Karpas-422 (cell line): ENCODE measurements around the gene SGCA. TPM values are rescaled to one million over a fixed set of nuclear protein-coding genes. Genes with fewer than 3 reads are reported as not detected.

Experiments used
- DNase-seq: peaks from one replicate; pipeline ENCODE4 v3.0.0-alpha.2; 2015
- H2AFZ ChIP-seq: fragments of 200-600 bp; sonication (generic); 2 replicates; pipeline ENCODE4 v1.6.1; 2014; ENCODE audit warnings: antibody characterized with exemption, low read length, mixed read lengths
- H3K27ac ChIP-seq: fragments of 200-600 bp; sonication (generic); 2 replicates; pipeline ENCODE4 v1.5.1; 2014; ENCODE audit warnings: mild to moderate bottlenecking, low read length, moderate library complexity
- H3K27me3 ChIP-seq: fragments of 200-600 bp; sonication (generic); 2 replicates; pipeline ENCODE4 v1.6.1; 2014; ENCODE audit warnings: low read length, mixed read lengths
- H3K36me3 ChIP-seq: fragments of 200-600 bp; sonication (generic); 2 replicates; pipeline ENCODE4 v1.6.1; 2014; ENCODE audit warnings: low read length, mixed read lengths; ENCODE audit not compliant: insufficient read depth
- H3K4me1 ChIP-seq: fragments of 200-600 bp; sonication (generic); 2 replicates; pipeline ENCODE4 v1.6.1; 2014; ENCODE audit warnings: mild to moderate bottlenecking, low read length, mixed read lengths
- H3K4me2 ChIP-seq: fragments of 200-600 bp; sonication (generic); 2 replicates; pipeline ENCODE4 v1.6.1; 2014; ENCODE audit warnings: low read length, low read depth, mild to moderate bottlenecking; ENCODE audit not compliant: poor library complexity, severe bottlenecking
- H3K4me3 ChIP-seq: fragments of 200-600 bp; sonication (generic); 2 replicates; pipeline ENCODE4 v1.5.1; 2014; ENCODE audit warnings: mild to moderate bottlenecking, antibody characterized with exemption, low read length, mixed read lengths
- H3K79me2 ChIP-seq: fragments of 200-600 bp; sonication (generic); 2 replicates; pipeline ENCODE4 v1.6.1; 2014; ENCODE audit warnings: mild to moderate bottlenecking, low read length, mixed read lengths
- H3K9ac ChIP-seq: fragments of 200-600 bp; sonication (generic); 2 replicates; pipeline ENCODE4 v1.6.0; 2014; ENCODE audit warnings: low read length
- H3K9me2 ChIP-seq: fragments of 200-600 bp; sonication (generic), shearing (Covaris generic); replicated peaks from 2 replicates; pipeline ENCODE4 v1.6.0; 2014; ENCODE audit warnings: mild to moderate bottlenecking, low read length, moderate library complexity; ENCODE audit not compliant: insufficient read depth
- H3K9me3 ChIP-seq: fragments of 300-700, 200-600 bp; sonication (generic); 2 replicates; pipeline ENCODE4 v1.6.1; 2014; ENCODE audit warnings: low read length, mixed read lengths
- H4K20me1 ChIP-seq: fragments of 200-600 bp; sonication (generic); 2 replicates; pipeline ENCODE4 v1.6.1; 2014; ENCODE audit warnings: mild to moderate bottlenecking, antibody characterized with exemption, low read length, low read depth; ENCODE audit not compliant: insufficient read depth
- total RNA-seq: library from RNA; depleted of rRNA; stranded (reverse); fragments of >200 nt; shearing (Covaris generic); gene quantifications from 2 replicates; pipeline ENCODE4 v1.2.3, GENCODE V29; 2014; ENCODE audit warnings: low replicate concordance

SGCA gene
- total RNA-seq, 1 experiment from 2014 or later, result not detected

- no peaks in the 10 kb centered on the region for H3K36me3 ChIP-seq
- H3K9me3 ChIP-seq, result no peaks in the 10 kb centered on the region
- no peak overlapping the region for H2AFZ ChIP-seq
- no peaks in the 10 kb centered on the region for H3K27me3 ChIP-seq
- H3K4me2 ChIP-seq, result peak overlapping the region; percentile 20
- H3K4me1 ChIP-seq, result peaks cover 13% of the 10 kb centered on the region
- no peaks in the 10 kb centered on the region for H3K9me2 ChIP-seq
- H3K79me2 ChIP-seq, result no peaks in the 10 kb centered on the region
- no peak overlapping the region for H3K9ac ChIP-seq
- no peak for DNase-seq
- H4K20me1 ChIP-seq, result no peaks in the 10 kb centered on the region
- no peak overlapping the region for H3K27ac ChIP-seq
- H3K4me3 ChIP-seq, result no peak overlapping the region
Observed at GRCh38 chr17:50184064-50184463, 18.3 kb downstream of the SGCA start.

- H2AFZ ChIP-seq, result no peak overlapping the region
- no peak overlapping the region for H3K4me2 ChIP-seq
- no peaks in the 10 kb centered on the region for H3K9me2 ChIP-seq
- H3K79me2 ChIP-seq, result no peaks in the 10 kb centered on the region
- H3K27ac ChIP-seq, result no peak overlapping the region
- no peaks in the 10 kb centered on the region for H3K36me3 ChIP-seq
- H4K20me1 ChIP-seq, result no peaks in the 10 kb centered on the region
- DNase-seq, result no peak
- no peak overlapping the region for H3K4me3 ChIP-seq
- H3K9ac ChIP-seq, result no peak overlapping the region
- peaks cover 13% of the 10 kb centered on the region for H3K4me1 ChIP-seq
- no peaks in the 10 kb centered on the region for H3K27me3 ChIP-seq
- no peaks in the 10 kb centered on the region for H3K9me3 ChIP-seq
Observed at GRCh38 chr17:50184611-50185398, 19.0 kb downstream of the SGCA start.

- no peaks in the 10 kb centered on the region for H3K27me3 ChIP-seq
- no peaks in the 10 kb centered on the region for H3K36me3 ChIP-seq
- DNase-seq, result no peak
- H3K9me3 ChIP-seq, result no peaks in the 10 kb centered on the region
- H3K4me3 ChIP-seq, result no peak overlapping the region
- H4K20me1 ChIP-seq, result no peaks in the 10 kb centered on the region
- H3K79me2 ChIP-seq, result no peaks in the 10 kb centered on the region
- no peak overlapping the region for H3K9ac ChIP-seq
- H3K9me2 ChIP-seq, result no peaks in the 10 kb centered on the region
- no peak overlapping the region for H2AFZ ChIP-seq
- no peak overlapping the region for H3K4me2 ChIP-seq
- no peak overlapping the region for H3K27ac ChIP-seq
- H3K4me1 ChIP-seq, result peaks cover 13% of the 10 kb centered on the region
Observed at GRCh38 chr17:50185631-50186471, 20.0 kb downstream of the SGCA start.

GRCh38 chr17:50186661-50187393 lies 21.0 kb downstream of the SGCA start:
- H3K79me2 ChIP-seq, result no peaks in the 10 kb centered on the region
- H3K4me2 ChIP-seq, result no peak overlapping the region
- H3K4me1 ChIP-seq, result peaks cover 13% of the 10 kb centered on the region
- no peak overlapping the region for H3K27ac ChIP-seq
- no peaks in the 10 kb centered on the region for H3K9me3 ChIP-seq
- H2AFZ ChIP-seq, result no peak overlapping the region
- no peaks in the 10 kb centered on the region for H3K36me3 ChIP-seq
- no peak overlapping the region for H3K9ac ChIP-seq
- H3K9me2 ChIP-seq, result no peaks in the 10 kb centered on the region
- no peaks in the 10 kb centered on the region for H4K20me1 ChIP-seq
- no peak for DNase-seq
- no peak overlapping the region for H3K4me3 ChIP-seq
- no peaks in the 10 kb centered on the region for H3K27me3 ChIP-seq

GRCh38 chr17:50187394-50187725 lies 21.6 kb downstream of the SGCA start:
- no peaks in the 10 kb centered on the region for H3K27me3 ChIP-seq
- DNase-seq, result no peak

GRCh38 chr17:50187751-50188530 lies 22.1 kb downstream of the SGCA start:
- no peak overlapping the region for H2AFZ ChIP-seq

More at GRCh38 chr17:50187394-50187725, 21.6 kb downstream of the SGCA start:
- peaks cover 13% of the 10 kb centered on the region for H3K4me1 ChIP-seq
- H3K9me2 ChIP-seq, result no peaks in the 10 kb centered on the region
- H2AFZ ChIP-seq, result no peak overlapping the region
- H3K79me2 ChIP-seq, result no peaks in the 10 kb centered on the region
- no peaks in the 10 kb centered on the region for H3K36me3 ChIP-seq
- no peak overlapping the region for H3K4me2 ChIP-seq
- H3K9me3 ChIP-seq, result no peaks in the 10 kb centered on the region
- no peak overlapping the region for H3K9ac ChIP-seq
- H3K4me3 ChIP-seq, result no peak overlapping the region
- no peak overlapping the region for H3K27ac ChIP-seq
- no peaks in the 10 kb centered on the region for H4K20me1 ChIP-seq

GRCh38 chr17:50188531-50188920 lies 22.7 kb downstream of the SGCA start:
- H3K4me1 ChIP-seq, result peaks cover 11% of the 10 kb centered on the region
- H4K20me1 ChIP-seq, result no peaks in the 10 kb centered on the region
- H3K27ac ChIP-seq, result no peak overlapping the region
- H2AFZ ChIP-seq, result no peak overlapping the region
- H3K27me3 ChIP-seq, result no peaks in the 10 kb centered on the region
- H3K79me2 ChIP-seq, result no peaks in the 10 kb centered on the region
- H3K9ac ChIP-seq, result no peak overlapping the region
- H3K4me3 ChIP-seq, result no peak overlapping the region
- H3K4me2 ChIP-seq, result no peak overlapping the region
- DNase-seq, result no peak
- no peaks in the 10 kb centered on the region for H3K36me3 ChIP-seq
- H3K9me2 ChIP-seq, result no peaks in the 10 kb centered on the region
- no peaks in the 10 kb centered on the region for H3K9me3 ChIP-seq

More at GRCh38 chr17:50187751-50188530, 22.1 kb downstream of the SGCA start:
- Histone ChIP-seq H3K4me2 (no peak overlapping the region), H3K9me2 (no peaks in the 10 kb centered on the region), H3K4me1 (peaks cover 13% of the 10 kb centered on the region), H3K4me3 (no peak overlapping the region), H3K27ac (no peak overlapping the region), H3K9me3 (no peaks in the 10 kb centered on the region), H3K79me2 (no peaks in the 10 kb centered on the region), H3K9ac (no peak overlapping the region), H3K36me3 (no peaks in the 10 kb centered on the region), H4K20me1 (no peaks in the 10 kb centered on the region), H3K27me3 (no peaks in the 10 kb centered on the region)
- DNase-seq, result no peak
